B cell (primary cell): Measurements from ENCODE around the gene CFAP73. TPM values are rescaled to one million over a fixed set of nuclear protein-coding genes. Genes with fewer than 3 reads are reported as not detected.

Source experiments
- ATAC-seq: fragments of 200-7000 bp; cut with Tn5 transposase; one replicate; pipeline ENCODE4 v1.10.0; 2021; ENCODE audit warnings: low read depth, mild to moderate bottlenecking, moderate number of reproducible peaks, moderate library complexity
- CTCF ChIA-PET: fragments of 350-600 bp; sonication (Branson Sonifier 250); formaldehyde crosslinking; loops from one replicate; lab custom pipeline; 2021; ENCODE audit warnings: antibody characterized with exemption, inconsistent platforms; lab: Charles Lee
- POLR2A ChIA-PET: fragments of 350-600 bp; sonication (Branson Sonifier 250); formaldehyde crosslinking; loops from one replicate; lab custom pipeline; 2021; ENCODE audit warnings: antibody characterized with exemption; lab: Charles Lee
- DNase-seq: peaks from one replicate; pipeline ENCODE4 v3.0.0; 2013
- H2AFZ ChIP-seq: 2 replicates; pipeline ENCODE4 v1.6.1; 2012; ENCODE audit warnings: mild to moderate bottlenecking, low read depth, low read length; ENCODE audit not compliant: insufficient read depth, poor library complexity, severe bottlenecking
- H3K27ac ChIP-seq, 2 donors: 1 replicate in 1 of 2; 2 replicates in 1 of 2; pipeline ENCODE4 v1.5.1; 2012 to 2013; ENCODE audit warnings: low read length in 2 of 2, mild to moderate bottlenecking in 2 of 2, moderate library complexity in 1 of 2
- H3K27me3 ChIP-seq, 4 experiments: fragments of 200-600 bp in 1 of 4; sonication (generic) in 1 of 4; replicated peaks in 1 of 4; 1 replicate in 2 of 4; 2 replicates in 2 of 4; pipeline versions ENCODE4 v1.6.1 to v1.7.0; 2013 to 2016; ENCODE audit warnings: low read length in 3 of 4, mild to moderate bottlenecking in 2 of 4, mixed read lengths in 1 of 4, moderate library complexity in 1 of 4; ENCODE audit not compliant: insufficient read depth in 4 of 4, control insufficient read depth in 3 of 4; ENCODE audit errors: control extremely low read depth in 1 of 4
- H3K36me3 ChIP-seq, 2 experiments: replicated peaks in 1 of 2; 1 replicate in 1 of 2; 2 replicates in 1 of 2; pipeline versions ENCODE4 v1.6.1 to v1.7.1; 2013; ENCODE audit warnings: low read length in 1 of 2; ENCODE audit not compliant: insufficient read depth in 2 of 2, control insufficient read depth in 1 of 2; ENCODE audit errors: control extremely low read depth in 1 of 2, extremely low read depth in 1 of 2
- H3K4me1 ChIP-seq, 2 donors: fragments of 200-600 bp in 1 of 2; sonication (generic) in 1 of 2; 1 replicate in 1 of 2; 2 replicates in 1 of 2; pipeline versions ENCODE4 v1.5.1 to v1.6.1; 2013 to 2017; ENCODE audit warnings: low read length in 2 of 2; ENCODE audit not compliant: control insufficient read depth in 2 of 2, insufficient read depth in 2 of 2
- H3K4me2 ChIP-seq: replicated peaks from 2 replicates; pipeline ENCODE3; 2012; ENCODE audit warnings: mild to moderate bottlenecking, low read depth, low read length; ENCODE audit not compliant: poor library complexity, severe bottlenecking
- H3K4me3 ChIP-seq, 5 experiments: fragments of 200-600 bp in 1 of 5; sonication (generic) in 1 of 5; 1 replicate in 3 of 5; 2 replicates in 2 of 5; pipeline versions ENCODE4 v1.5.1 to v1.7.0; 2011 to 2016; ENCODE audit warnings: low read length in 4 of 5, mild to moderate bottlenecking in 4 of 5, low read depth in 2 of 5, control low read depth in 1 of 5, moderate library complexity in 1 of 5; ENCODE audit not compliant: insufficient read depth in 1 of 5; ENCODE audit errors: control extremely low read depth in 1 of 5, extremely low read depth in 1 of 5
- H3K79me2 ChIP-seq: fragments of 200-600 bp; sonication (generic); one replicate; pipeline ENCODE4 v1.6.0; 2016; ENCODE audit warnings: low read length; ENCODE audit not compliant: control insufficient read depth, insufficient read depth
- H3K9ac ChIP-seq: fragments of 200-600 bp; sonication (generic); 2 replicates; pipeline ENCODE4 v1.6.1; 2017; ENCODE audit warnings: mild to moderate bottlenecking, low read length, moderate library complexity
- H3K9me3 ChIP-seq, 3 donors: one replicate each; pipeline versions ENCODE4 v1.6.1 to v1.7.1; 2013; ENCODE audit warnings: low read length in 2 of 3; ENCODE audit not compliant: control insufficient read depth in 2 of 3, insufficient read depth in 1 of 3; ENCODE audit errors: control extremely low read depth in 1 of 3
- H4K20me1 ChIP-seq: 2 replicates; pipeline ENCODE4 v1.6.0; 2012; ENCODE audit warnings: mild to moderate bottlenecking, low read length; ENCODE audit not compliant: insufficient read depth, control insufficient read depth, poor library complexity, severe bottlenecking
- H3K27ac Mint-ChIP-seq: one replicate; pipeline ENCODE4 v1.8.0; 2021; ENCODE audit warnings: mixed read lengths
- H3K27me3 Mint-ChIP-seq: one replicate; pipeline ENCODE4 v1.8.0; 2021; ENCODE audit warnings: mixed read lengths
- H3K4me1 Mint-ChIP-seq: one replicate; pipeline ENCODE4 v1.8.0; 2021; ENCODE audit warnings: mixed read lengths
- H3K4me3 Mint-ChIP-seq: one replicate; pipeline ENCODE4 v1.8.0; 2021; ENCODE audit warnings: mixed read lengths
- H3K9me3 Mint-ChIP-seq: one replicate; pipeline ENCODE4 v1.8.0; 2022; ENCODE audit warnings: mixed read lengths; ENCODE audit not compliant: insufficient read depth
- EZH2 ChIP-seq: IDR thresholded peaks from 2 replicates; pipeline ENCODE4 v1.6.1; 2012; ENCODE audit warnings: borderline replicate concordance, low read depth, mild to moderate bottlenecking, moderate library complexity, low read length; ENCODE audit not compliant: insufficient read depth, poor library complexity, severe bottlenecking
- WGBS: methylation state at CpG from one replicate; pipeline ENCODE4 v1.1.5; 2013; ENCODE audit warnings: missing lambda C conversion rate; ENCODE audit not compliant: insufficient coverage; 5-methylcytosine and 5-hydroxymethylcytosine counted together
- intact Hi-C: fragments of 100-400 bp; cut with micrococcal nuclease; formaldehyde crosslinking; loops from one replicate; pipeline ENCODE4 v1.10.0; 2022
- polyA plus RNA-seq: library from polyadenylated mRNA; depleted of rRNA; stranded (reverse); fragments of >200 nt; gene quantifications from 2 replicates; pipeline ENCODE4 v1.2.3, GENCODE V29; 2012
- total RNA-seq, 2 donors: library from RNA; stranded (reverse); fragments of 120-200 nt in 1 of 2; gene quantifications; 1 replicate in 1 of 2; 2 replicates in 1 of 2; pipeline versions ENCODE4 v1.2.3 to v1.2.4, GENCODE V29; 2013 to 2022
- TF ChIP-seq, protein P1 (sequence below): fragments of 200-600 bp; IDR thresholded peaks from one replicate; pipeline ENCODE4 v1.8.0; 2022; ENCODE audit warnings: antibody characterized with exemption, mild to moderate bottlenecking

CFAP73 gene
- total and polyA plus RNA-seq, 2 donors (not counting 1 experiment from before 2014, with no cell fraction given) = 0.13 to 5.1 TPM

DNA sequence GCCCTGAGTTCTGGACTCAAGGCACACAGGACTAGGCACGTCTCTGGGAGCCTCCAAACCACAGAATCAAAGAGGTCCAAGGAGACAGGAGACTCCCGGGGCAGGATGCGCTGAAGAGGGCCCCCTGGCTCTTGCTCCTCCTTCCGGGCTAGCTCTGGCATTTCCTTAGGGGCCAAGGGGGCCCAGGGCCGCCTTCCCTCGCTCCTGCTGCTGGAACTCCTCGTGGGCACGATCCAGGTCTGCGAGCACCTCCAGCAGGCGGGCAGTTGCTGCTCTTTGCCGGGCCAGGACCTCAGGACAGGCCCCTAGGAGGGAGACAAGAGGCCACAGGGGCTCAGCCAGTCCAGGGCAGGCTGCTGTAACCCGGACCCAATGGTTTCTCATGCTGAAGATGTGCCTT, 49.8 kb upstream of the CFAP73 start:
- Histone ChIP-seq H3K79me2 (no peaks in the 10 kb centered on the region), H4K20me1 (no peaks in the 10 kb centered on the region), H2AFZ (no peak overlapping the region), H3K4me1 (peaks cover 16 to 26% of the 10 kb centered on the region in 2 donors), H3K4me3 (no peak overlapping the region), H3K27ac (no peak overlapping the region), H3K9ac (no peak overlapping the region), H3K9me3 (peaks cover 0 to 4% (median 0%) of the 10 kb centered on the region in 3 donors), H3K4me2 (no peak overlapping the region), H3K27me3 (peaks cover 0 to 3% (median 0%) of the 10 kb centered on the region in 4 experiments), H3K36me3 (peaks cover 0 to 16% of the 10 kb centered on the region in 2 experiments)
- no peaks in the 10 kb centered on the region for H3K9me3 Mint-ChIP-seq
- ATAC-seq = no peak
- ChIA-PET POLR2A (no interaction called here), CTCF (interaction anchor here (0.7 to 14.5 kb wide), 10 partner anchors 8 to 200 kb away, joined by 3 to 359 read pairs (median 12); partner anchors contain the start of gene DTX1)
- H3K27me3 Mint-ChIP-seq = no peaks in the 10 kb centered on the region
- intact Hi-C loops = loop anchor here (2.0 to 5.0 kb wide), 4 partner anchors 53 to 197 kb away; no protein-coding TSS in a partner anchor
- DNase-seq = no peak
- 84% methylated on average over 11 of the region's 12 CpGs for WGBS
- no peak overlapping the region for H3K4me3 Mint-ChIP-seq
- H3K4me1 Mint-ChIP-seq = peaks cover 23% of the 10 kb centered on the region
- H3K27ac Mint-ChIP-seq = no peak overlapping the region
- TF ChIP-seq, protein P1, sequence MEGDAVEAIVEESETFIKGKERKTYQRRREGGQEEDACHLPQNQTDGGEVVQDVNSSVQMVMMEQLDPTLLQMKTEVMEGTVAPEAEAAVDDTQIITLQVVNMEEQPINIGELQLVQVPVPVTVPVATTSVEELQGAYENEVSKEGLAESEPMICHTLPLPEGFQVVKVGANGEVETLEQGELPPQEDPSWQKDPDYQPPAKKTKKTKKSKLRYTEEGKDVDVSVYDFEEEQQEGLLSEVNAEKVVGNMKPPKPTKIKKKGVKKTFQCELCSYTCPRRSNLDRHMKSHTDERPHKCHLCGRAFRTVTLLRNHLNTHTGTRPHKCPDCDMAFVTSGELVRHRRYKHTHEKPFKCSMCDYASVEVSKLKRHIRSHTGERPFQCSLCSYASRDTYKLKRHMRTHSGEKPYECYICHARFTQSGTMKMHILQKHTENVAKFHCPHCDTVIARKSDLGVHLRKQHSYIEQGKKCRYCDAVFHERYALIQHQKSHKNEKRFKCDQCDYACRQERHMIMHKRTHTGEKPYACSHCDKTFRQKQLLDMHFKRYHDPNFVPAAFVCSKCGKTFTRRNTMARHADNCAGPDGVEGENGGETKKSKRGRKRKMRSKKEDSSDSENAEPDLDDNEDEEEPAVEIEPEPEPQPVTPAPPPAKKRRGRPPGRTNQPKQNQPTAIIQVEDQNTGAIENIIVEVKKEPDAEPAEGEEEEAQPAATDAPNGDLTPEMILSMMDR = no peak
- no peak for TF ChIP-seq EZH2

DNA sequence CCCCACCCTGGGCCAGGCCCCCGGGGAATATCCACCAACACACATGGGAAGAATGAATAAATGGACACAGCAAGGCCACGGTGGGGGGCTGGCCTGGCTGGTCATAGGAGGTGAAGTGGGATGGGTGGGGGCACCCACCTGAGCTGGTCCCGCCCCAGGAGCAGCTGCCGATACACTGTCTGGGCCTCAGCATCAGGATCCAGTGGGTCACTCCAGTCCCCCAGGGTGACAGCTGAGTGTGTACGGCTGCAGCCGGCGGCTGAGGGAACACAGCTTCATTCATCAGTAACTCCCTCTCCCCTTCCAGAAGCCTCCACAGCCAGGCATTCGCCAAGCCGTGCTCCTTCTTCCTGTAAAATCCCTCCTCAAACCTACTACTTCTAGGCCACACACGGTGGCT, 47.8 kb upstream of the CFAP73 start:
- Mint-ChIP-seq H3K27ac (no peak overlapping the region), H3K27me3 (no peaks in the 10 kb centered on the region), H3K9me3 (no peaks in the 10 kb centered on the region), H3K4me1 (peaks cover 26% of the 10 kb centered on the region), H3K4me3 (no peak overlapping the region)
- peaks cover 0 to 4% (median 0%) of the 10 kb centered on the region in 3 donors for H3K9me3 ChIP-seq
- no peak overlapping the region for H2AFZ ChIP-seq
- H3K4me1 ChIP-seq = peaks cover 16 to 26% of the 10 kb centered on the region in 2 donors
- WGBS = 85% methylated on average over 7 of the region's 10 CpGs
- H3K9ac ChIP-seq = no peak overlapping the region
- peaks cover 0 to 3% (median 0%) of the 10 kb centered on the region in 4 experiments for H3K27me3 ChIP-seq
- H3K36me3 ChIP-seq = peaks cover 0 to 5% of the 10 kb centered on the region in 2 experiments
- no peak overlapping the region for H3K4me3 ChIP-seq
- H3K27ac ChIP-seq = no peak overlapping the region
- no peak for ATAC-seq
- no peak for TF ChIP-seq EZH2
- TF ChIP-seq, protein P1 = no peak
- POLR2A ChIA-PET = no interaction called here
- no peak overlapping the region for H3K4me2 ChIP-seq
- intact Hi-C loops = no loop called here
- H3K79me2 ChIP-seq = no peaks in the 10 kb centered on the region
- no peaks in the 10 kb centered on the region for H4K20me1 ChIP-seq
- CTCF ChIA-PET = interaction anchor here (1.4 to 14.5 kb wide), 5 partner anchors 9 to 110 kb away, joined by 4 to 359 read pairs (median 38); partner anchors contain the start of gene DTX1
- no peak for DNase-seq
